Posterior cingulate gyrus (tissue), 11 donors: ENCODE results near the gene NEU1.
"Not testable (repeated sequence)": the region's sequence is repeated elsewhere in the genome, so short reads cannot be mapped to it uniquely, and the experiment has no call there.

Experiments
- DNase-seq, 10 donors: peaks; one replicate each; pipeline versions ENCODE4 v3.0.0 to v3.0.0-alpha.2; 2020 to 2021; ENCODE audit warnings: mixed read lengths in 3 of 10
- intact Hi-C: fragments of 100-400 bp; cut with DNase I; formaldehyde crosslinking; loops from one replicate; pipeline ENCODE4 v1.15.1; 2023

The NEU1 gene

GRCh38 chr6:31862344-31863235, at the start of gene NEU1:
NEU1 (minus strand) TSS chr6:31862821; CDS start chr6:31862776, 45 bp downstream.
- DNase-seq, result peak; percentile 100
- intact Hi-C loops, result loop anchor here (2.0 to 10.0 kb wide), 3 partner anchors 34 to 318 kb away; partner anchors contain the start of genes ABHD16A, ATP6V1G2, DDX39B and EHMT2

GRCh38 chr6:31911826-31912585, 49.4 kb upstream of the NEU1 start:
- DNase-seq, result peak in 1 of 10 donors; percentile 21
- intact Hi-C loops, result no loop called here

GRCh38 chr6:31909298-31909697, 46.7 kb upstream of the NEU1 start:
- DNase-seq, intact Hi-C loops: not testable (repeated sequence)

DNA sequence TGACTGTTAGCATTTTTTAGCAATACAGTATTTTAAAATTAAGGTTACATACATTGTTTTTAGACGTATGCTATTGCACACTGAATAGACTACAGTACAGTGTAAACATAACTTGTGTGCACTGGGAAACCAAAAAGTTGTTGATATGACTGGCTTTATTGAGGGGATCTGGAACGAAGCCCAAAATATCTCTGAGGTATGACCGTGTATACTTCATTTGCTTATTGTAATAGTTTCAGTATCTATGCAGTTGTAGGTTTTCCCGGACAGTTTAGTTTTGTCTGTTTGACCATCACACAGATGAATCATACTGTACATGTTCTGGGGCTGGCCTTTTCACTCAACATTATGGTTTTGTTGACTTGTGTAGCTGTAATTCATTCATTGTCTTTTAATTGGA, 46.2 kb upstream of the NEU1 start:
- no peak for DNase-seq
- intact Hi-C loops, result no loop called here

DNA sequence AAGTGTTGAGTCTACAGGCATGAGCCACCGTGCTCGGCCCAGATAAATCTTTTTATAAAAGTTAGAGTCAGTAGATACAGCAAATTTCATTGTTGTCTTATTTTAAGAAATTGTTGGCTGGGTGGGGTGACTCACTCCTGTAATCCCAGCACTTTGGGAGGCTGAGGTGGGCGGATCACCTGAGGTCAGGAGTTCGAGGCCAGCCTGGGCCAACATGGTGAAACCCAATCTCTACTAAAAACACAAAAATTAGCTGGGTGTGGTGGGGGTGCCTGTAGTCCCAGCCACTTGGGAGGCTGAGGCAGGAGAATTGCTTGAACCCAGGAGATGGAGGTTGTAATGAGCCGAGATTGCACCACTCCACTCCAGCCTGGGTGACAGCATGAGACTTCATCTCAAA, 45.6 kb upstream of the NEU1 start:
- intact Hi-C loops, DNase-seq: not testable (repeated sequence)

GRCh38 chr6:31907158-31907813, 44.7 kb upstream of the NEU1 start:
- intact Hi-C loops, result no loop called here
- DNase-seq, result peak in 1 of 10 donors; percentile 35

DNA sequence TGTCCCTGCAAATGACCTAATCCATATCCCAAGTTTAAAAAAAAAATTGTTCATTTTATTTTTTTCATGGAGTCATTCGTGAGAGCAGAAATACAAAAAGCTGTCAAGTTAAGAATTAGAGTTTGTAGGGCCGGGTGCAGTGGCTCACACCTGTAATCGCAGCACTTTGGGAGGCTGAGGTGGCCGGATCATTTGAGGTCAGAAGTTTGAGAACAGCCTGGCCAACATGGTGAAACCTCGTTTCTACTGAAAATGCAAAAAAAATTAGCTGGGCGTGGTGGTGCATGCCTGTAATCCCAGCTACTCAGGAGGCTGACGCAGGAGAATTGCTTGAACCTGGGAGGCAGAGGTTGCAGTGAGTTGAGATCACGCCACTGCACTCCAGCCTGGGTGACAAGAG, 44.1 kb upstream of the NEU1 start:
- intact Hi-C loops, DNase-seq: not testable (repeated sequence)

DNA sequence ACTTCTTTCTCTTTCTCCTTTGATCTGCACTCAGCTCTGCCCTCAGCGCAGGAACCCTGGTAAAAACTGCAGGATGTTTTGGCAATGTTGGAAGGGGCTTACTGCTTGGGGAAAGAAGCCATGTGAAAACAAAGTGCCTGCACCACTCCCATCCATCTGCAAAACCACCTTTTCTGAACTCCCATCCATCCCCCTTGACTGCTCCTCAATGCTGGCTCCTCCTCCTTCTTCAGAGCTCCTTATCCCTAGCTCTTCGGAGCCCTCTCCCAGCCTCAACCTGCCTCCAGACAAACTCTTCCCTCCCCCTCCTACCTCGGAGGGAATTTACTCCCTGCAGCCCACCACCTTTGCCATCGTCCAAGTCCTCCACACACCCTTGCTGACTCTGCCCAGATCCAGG, 43.5 kb upstream of the NEU1 start:
- peak in 1 of 10 donors; percentile 7 for DNase-seq
- intact Hi-C loops, result no loop called here

DNA sequence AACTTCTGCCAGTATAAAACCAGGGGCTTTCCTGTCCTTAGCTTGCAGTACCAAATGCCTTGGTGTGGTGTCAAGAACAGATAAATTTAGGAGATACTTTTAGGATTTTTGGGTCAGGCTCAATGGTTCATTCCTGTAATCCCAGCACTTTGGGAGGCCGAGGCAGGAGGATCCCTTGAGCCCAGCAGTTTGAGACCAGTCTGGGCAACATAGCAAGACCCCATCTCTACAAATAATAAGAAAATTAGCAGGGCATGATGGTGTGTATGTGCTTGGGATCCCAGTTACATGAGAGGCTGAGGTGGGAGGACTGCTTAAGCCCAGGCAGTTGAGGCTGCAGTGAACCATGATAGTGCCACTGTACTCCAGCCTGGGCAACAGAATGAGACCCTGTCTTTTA, 42.4 kb upstream of the NEU1 start:
- intact Hi-C loops, result no loop called here
- peak in 1 of 10 donors; percentile 8 for DNase-seq

DNA sequence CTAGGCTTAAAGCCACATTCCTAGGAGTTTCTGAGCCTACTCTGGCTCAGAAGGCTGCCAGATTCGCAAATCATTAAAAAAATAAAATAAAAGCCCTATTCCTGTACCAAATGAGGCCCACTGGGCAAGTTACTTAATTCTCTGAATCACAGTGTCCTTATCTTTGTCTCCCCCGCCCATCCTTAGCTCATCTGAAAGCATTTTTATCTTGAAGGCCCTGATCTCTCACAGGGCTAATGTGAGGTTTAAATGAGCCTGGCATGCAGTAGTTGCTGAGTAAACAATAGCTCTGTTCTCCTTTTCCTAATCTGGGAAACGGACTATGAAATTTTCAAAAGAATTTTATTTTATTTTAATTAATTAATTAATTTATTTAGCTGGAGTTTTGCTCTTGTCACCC, 41.3 kb upstream of the NEU1 start:
- intact Hi-C loops, result loop anchor here (5.0 kb wide), 1 partner anchor 48 kb away; no protein-coding TSS in a partner anchor
- no peak for DNase-seq

DNA sequence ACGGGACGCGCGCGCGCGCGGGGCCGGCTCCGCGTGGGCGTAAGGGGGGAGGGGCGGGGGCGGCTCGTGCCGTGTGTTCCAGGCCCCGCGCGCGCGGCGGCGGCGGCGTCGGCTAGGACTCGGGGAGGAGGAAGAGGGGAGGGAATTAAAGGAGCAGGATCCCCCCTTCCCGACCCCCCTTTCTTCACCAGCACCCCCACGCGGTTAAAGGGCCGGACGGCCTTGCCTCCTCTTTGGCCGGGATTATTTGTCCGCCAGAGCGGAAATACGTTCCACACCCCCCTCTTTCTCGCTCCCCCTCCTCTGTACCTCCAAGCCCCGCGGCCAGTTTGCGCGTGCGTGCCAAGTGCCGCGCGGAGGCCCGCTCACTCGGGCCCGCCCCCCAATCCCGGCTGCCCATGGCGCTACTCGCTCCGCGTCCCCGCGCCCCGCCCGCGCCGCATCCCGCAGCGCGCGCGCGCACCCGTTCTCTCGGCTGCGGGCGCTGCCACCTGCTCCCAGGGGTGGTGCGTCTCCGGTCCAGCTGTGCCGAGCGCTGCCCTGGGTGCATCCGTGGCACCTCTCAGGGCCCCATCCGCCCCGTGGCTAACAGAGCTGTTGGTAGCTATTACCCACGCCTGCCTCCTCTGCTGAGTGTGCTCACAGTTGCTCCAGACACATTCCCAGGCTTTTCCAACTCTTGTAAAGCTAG, 39.5 kb upstream of the NEU1 start, which contains the start of gene ZBTB12:
Gene ZBTB12, minus strand, starts transcription at position 134 of the 691 bp plus-strand sequence. CDS start 781 bp downstream, outside the sequence.
- DNase-seq, result peak; percentile 92 to 99 (median 94)
- intact Hi-C loops, result loop anchor here (5.0 kb wide), 1 partner anchor 50 kb away; no protein-coding TSS in a partner anchor

- peak in 8 of 10 donors; percentile 36 to 92 (median 46) for DNase-seq
- intact Hi-C loops, result loop anchor here (5.0 kb wide), 1 partner anchor 51 kb away; no protein-coding TSS in a partner anchor
These were observed 38.9 kb upstream of the NEU1 start for GRCh38 chr6:31901415-31901952.

DNA sequence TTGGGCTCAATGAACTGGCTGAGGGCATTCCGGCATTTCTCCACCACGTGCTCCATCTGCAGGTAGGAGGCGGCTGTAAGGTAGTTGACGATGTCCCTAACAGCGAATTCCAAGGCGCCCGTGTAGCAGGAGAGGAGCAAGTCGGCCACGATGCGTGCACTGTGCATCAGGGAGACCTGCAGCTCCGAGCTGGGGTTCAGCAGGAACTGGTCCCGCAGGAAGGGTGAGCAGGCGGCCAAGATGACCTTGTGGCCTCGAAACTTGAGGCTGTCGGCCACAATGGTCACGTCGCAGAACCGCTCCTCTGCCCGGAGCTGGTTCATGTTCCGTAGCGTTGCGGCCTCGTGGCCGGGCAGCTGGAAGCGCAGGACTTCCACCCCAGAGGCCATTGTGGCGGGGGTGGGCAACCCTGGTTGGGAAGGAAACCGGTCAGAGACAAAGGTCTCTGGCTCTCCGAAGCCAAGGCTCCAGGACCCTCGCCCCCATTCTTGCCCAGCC, 38.3 kb upstream of the NEU1 start:
- peak in 3 of 10 donors; percentile 21 to 81 (median 23) for DNase-seq
- intact Hi-C loops, result loop anchor here (5.0 kb wide), 1 partner anchor 51 kb away; no protein-coding TSS in a partner anchor

- intact Hi-C loops, result loop anchor here (5.0 kb wide), 1 partner anchor 52 kb away; no protein-coding TSS in a partner anchor
- peak in 2 of 10 donors; percentile 75 to 76 for DNase-seq
These were observed 37.5 kb upstream of the NEU1 start for GRCh38 chr6:31899882-31900722.

GRCh38 chr6:31899215-31899614, 36.6 kb upstream of the NEU1 start:
- DNase-seq, result peak in 1 of 10 donors; percentile 2
- intact Hi-C loops, result no loop called here

- intact Hi-C loops, result no loop called here
- peak in 3 of 10 donors; percentile 22 to 83 (median 63) for DNase-seq
These were observed 35.9 kb upstream of the NEU1 start for GRCh38 chr6:31898383-31899011.

DNA sequence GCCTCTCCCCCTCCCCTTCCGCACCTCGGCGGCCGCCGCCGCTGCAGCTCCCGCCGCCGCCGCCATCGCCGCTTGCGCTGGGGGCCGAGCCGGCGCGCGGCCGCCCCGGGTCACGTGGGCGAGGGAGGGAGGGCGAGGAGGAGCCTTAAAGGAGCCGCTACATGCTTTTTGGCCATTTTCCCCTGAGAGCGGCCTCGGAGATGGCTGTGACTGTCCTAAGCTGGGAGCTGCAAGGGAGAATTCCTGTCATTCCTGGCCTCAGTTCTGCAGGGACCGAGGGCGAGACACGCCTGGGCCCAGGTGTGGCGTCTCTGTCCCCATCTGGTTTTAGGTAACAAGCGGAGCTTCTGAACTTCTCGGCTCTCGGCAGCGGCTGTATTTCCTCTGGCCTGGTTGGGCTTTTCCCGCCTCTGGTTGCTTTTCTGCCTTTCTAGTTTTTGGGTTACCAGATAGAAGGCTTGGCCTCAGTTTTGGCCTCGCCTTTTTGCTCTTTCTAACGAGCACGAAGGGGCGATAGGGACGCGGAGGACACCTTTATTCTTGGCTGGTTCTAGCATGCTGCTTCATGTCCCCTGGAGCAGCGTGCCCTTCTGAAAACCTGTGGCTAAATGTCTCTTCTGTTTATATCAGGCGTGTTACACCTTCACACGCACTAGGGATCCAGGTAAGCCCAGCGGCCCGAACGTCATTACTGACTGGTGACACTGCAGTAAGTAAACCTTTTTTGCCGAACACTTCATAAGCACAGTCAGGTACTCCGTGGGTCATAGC, 35.2 kb upstream of the NEU1 start, which contains the start of gene EHMT2:
Gene EHMT2, minus strand, starts transcription at position 87 of the 771 bp plus-strand sequence. Its CDS starts 21 bp downstream, at position 66.
- intact Hi-C loops, result loop anchor here (2.0 kb wide), 1 partner anchor 35 kb away; the partner anchor contains the start of gene NEU1
- peak; percentile 83 to 99 (median 88) for DNase-seq
